Loucy (cell line): ENCODE results near the gene HELT.

ENCODE experiments used
- CTCF ChIP-seq: fragments of 200-600 bp; sonication (generic); conservative IDR thresholded peaks from 2 replicates; pipeline ENCODE4 v1.5.1; 2014; ENCODE audit warnings: mild to moderate bottlenecking, antibody characterized with exemption, low read length
- EZH2phosphoT487 ChIP-seq: fragments of 200-600 bp; IDR thresholded peaks from 2 replicates; pipeline ENCODE4 v1.6.1; 2018; ENCODE audit warnings: antibody characterized with exemption, mild to moderate bottlenecking, moderate library complexity, borderline replicate concordance

- TF ChIP-seq CTCF, result no peak
- TF ChIP-seq EZH2phosphoT487, result no peak
Observed at GRCh38 chr4:185068837-185069236, 50.5 kb downstream of the HELT start.
